Fibroblast of peridontal ligament (primary cell): ENCODE results near the gene IL13RA2.
A peak's percentile ranks its signal among the peaks of the same experiment; 100 is the strongest.

ENCODE experiments used
- DNase-seq: peaks from one replicate; pipeline ENCODE4 v3.0.0-alpha.2; 2010; ENCODE audit errors: extremely low read depth

Gene IL13RA2

DNA sequence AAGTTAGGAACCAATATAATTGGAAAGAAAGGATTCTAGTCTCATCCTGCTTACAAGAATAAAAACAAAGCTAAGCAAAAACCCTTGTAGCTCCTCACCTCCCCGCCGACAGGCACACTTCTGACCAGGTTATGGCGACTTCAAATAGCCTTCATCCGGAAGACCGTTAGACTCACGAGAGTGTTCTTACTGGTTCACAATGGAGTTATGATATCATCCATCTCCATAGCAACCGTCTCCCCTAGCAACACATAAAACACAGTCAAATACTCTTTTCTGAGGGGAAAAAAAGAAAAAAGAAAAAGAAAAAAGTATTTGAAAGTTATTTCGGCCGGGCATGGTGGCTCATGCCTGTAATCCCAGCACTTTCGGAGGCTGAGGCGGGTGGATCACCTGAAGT is at the start of gene IL13RA2:
Gene IL13RA2, minus strand, starts transcription at position 162 of the 400 bp plus-strand sequence. CDS start 347 bp downstream, outside the sequence.
- no peak for DNase-seq

GRCh38 chrX:115065304-115065703 is 47.9 kb upstream of the IL13RA2 start:
- no peak for DNase-seq

- DNase-seq = no peak
Measured at GRCh38 chrX:115060013-115060412, 42.6 kb upstream of the IL13RA2 start.

DNA sequence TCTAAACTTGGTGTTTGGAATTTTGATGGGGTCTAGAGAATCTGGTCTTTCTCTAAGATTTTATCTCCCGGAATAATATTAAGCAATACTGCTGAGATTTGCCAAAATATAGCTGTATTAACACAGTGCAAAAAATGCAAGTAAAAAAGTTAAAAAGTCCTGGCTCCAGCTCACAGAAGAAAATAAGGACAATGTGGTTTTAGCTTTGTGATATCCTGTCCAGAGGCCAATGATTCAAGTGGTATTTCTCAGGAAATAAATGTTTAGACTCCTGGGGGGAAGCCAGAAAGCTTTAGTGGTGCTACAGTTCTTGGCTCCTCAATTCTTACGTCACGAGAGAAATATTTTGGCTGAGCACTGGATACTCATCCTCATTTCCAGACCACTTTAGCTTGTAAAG is 40.9 kb upstream of the IL13RA2 start:
- DNase-seq = peak; percentile 96

DNA sequence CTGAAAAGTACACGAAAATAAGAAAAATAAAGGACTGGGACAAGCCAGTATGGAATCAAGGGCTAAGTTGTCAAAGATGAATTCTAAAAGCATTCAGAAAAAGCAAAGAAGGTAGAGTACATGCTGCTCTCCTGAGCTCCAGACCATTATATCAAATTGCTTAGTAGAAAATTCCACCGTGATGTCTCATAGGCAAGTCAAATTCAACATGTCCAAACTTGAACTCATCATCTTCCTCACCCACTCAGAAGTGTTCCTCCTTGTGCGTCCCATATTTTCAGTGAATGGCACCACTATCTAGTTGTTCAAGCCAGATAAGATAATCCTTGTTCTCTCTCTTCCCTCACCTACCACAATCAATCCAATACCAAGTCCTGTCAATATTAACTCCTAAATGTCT is 37.5 kb upstream of the IL13RA2 start:
- DNase-seq = no peak

DNA sequence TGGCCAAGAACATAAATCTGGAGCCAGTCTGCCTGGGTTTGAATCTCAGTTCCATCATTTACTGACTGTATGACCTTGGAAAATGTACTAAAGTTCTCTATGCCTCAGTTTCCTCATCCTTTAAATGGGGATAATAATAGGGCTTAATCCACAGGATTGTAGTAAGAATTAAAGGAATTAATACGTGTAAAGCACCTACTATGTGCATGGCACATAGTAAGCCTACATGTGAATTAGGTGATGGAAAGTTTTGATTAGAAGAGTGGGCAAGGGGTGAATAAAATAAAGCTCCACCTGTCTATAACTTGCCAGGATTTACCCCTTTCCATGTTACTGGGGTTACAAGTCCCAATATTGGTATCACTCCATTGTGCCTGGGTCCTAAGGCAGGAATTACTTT is 35.8 kb upstream of the IL13RA2 start:
- DNase-seq = no peak

DNA sequence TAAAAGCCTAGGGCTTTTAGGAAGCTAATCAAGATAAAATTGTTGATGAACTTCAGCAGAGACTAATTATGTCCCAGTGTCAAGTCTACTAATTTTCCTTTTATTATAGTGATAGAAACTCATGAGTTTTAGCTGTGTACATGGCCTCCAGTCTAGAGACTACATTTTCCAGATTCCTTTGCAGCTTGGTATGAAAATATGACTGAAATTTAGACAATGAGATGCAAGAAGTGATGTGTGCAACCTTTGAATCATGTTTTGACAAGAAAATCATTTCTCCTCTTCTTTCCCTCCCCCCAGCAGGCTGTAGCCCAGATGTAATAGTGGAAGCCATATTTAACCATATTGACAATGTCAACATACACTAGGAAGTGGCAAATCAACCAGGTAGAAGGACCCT is 30.3 kb upstream of the IL13RA2 start:
- DNase-seq = peak; percentile 38

DNA sequence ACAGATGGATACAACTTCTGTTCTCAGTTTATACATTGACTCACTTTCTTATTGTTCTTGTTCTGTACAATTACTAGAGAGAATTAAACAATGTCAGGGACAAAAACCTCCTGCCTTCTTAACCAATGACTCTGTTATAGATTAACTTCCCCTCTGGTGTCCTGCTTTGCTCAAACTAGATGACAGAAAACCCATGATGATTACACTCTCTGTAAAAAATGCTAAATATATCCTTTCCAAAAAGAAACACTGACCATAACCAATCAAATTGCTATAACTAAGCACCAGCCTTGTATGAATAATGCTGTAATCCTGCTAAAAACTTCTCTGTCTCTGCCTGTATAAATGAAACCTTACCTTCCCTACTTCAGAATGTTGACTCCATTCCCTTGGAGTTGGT is 29.8 kb upstream of the IL13RA2 start:
- DNase-seq = peak; percentile 75

DNA sequence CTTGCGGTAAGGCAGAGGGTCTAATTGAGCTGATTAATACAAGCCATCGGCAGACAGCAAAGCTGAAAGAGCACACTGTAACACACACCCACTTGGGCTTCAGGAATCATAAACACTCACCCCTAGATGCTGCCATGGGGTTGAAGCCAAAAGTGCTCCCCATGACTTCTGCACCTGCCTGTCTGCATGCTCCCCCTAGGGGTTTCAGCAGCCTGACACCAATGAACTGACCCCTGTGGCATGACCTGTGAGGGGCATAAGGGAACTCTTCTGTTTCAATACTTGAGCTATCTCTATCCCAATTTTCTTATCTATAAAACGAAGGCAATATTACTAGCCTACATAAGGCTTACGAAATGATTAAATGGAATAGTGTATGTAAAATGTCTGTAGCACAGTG is 23.0 kb upstream of the IL13RA2 start:
- no peak for DNase-seq

- no peak for DNase-seq
Measured at GRCh38 chrX:115038406-115038805, 21.0 kb upstream of the IL13RA2 start.

DNA sequence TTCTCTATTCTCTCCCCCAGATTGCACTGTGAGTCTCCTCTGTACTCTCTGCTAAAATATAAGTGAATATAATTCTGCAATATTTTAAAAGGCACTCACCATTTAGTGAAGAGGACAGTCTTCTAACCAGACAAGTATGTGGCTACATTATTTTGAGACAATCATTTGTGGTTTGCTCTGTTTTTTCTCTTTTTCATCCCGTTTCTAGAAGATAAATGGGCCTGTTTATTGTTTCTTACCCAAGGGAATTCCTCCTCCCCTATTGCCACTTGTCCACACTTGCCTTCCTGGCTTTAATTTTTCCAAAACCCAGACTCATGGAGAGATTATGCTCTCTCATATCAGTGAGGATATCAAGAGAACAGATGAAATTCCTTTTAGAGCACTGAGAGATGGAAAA is 18.6 kb upstream of the IL13RA2 start:
- no peak for DNase-seq

GRCh38 chrX:115031989-115032388 is 14.6 kb upstream of the IL13RA2 start:
- no peak for DNase-seq

DNA sequence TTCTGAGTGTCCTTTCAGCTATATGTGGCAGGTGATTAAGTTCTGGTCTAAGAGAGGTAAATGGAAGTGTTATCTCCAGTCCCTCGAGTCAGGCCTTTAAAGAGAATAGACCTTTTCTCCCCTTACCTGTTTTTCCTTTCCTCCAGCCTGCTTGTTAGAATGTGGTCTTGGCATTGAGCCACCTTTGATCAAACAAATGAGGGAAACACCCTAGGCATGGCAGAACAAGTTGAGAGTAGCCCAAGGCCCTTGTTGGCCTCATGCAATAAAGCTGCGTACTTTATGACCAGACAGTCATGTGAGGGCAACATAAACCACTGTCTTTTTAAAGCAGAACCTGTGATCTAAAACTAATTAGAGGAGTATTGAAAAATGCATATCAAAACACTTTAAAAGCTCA is 13.2 kb upstream of the IL13RA2 start:
- no peak for DNase-seq

DNA sequence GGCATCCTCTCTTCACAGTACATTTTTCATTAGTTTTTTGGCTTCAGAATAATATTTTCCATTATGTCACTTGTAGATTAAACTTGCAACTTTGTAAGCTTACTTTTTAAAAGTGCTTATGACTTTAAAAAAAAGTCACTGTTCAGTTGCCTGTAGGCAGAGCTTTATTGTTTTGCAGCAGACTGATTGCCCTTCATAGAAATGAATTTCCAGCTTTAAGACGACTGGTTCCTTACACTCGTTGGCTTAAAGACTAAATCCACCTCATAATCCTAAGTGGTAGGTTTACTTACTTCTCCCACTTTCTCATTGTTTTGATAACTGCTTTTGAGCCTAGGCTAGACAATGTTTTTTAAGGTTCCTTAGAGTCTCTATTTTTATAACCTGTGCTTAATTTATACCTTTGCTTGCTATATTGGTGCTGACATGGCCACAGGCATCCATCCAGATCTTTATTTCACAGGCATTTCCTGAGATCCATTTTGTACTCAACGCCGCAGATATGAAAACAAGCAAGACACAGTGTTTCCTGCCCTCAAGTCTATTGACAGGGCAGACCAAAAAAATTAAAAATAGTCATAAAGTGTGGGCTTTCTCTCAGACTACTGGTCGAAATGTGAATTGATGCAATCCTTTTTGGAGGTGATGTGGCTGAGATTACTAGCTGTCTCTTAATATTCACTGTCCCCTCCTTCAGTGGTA is 12.6 kb upstream of the IL13RA2 start:
- DNase-seq = no peak

- no peak for DNase-seq
Measured at GRCh38 chrX:115029440-115029839, 12.0 kb upstream of the IL13RA2 start.

- DNase-seq = no peak
Measured at GRCh38 chrX:115023811-115024210, 6.4 kb upstream of the IL13RA2 start.

DNA sequence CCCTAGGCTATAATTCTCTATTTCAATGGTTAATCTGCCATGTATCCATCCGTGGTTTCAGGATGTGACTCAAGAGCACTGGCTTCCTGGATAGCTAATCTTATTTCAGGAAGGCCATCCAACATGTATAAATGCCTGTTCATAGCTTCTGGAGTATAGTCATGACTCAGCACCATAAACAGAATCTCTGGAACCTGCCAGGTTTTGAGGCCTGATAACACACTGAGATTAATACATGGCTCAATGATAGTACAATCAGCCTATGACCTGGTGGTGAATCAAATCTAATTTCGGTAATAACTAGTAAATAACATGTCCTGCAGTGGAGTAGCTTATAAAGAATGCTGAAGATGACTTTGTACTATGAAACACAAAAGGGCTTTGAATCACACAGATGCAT is 5.7 kb upstream of the IL13RA2 start:
- peak; percentile 73 for DNase-seq

DNA sequence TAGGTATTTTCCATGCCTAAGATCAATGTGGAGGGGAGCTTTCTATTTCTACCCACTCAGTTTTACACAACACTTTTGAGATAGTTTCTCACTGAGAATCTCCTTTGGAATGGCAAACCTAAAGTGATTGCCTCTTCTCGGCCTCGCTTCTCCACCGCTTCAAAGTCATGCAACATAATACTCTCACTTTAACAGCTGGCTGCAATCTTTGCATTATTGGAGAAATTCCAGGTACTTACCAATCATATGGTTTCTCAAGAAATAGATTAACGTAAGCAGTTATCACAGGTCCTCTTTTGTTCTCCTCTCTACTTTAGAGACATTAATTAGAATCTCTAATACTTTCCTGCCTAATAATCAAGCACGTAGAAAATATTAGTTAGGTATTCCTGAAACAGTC is 3.7 kb upstream of the IL13RA2 start:
- no peak for DNase-seq

DNA sequence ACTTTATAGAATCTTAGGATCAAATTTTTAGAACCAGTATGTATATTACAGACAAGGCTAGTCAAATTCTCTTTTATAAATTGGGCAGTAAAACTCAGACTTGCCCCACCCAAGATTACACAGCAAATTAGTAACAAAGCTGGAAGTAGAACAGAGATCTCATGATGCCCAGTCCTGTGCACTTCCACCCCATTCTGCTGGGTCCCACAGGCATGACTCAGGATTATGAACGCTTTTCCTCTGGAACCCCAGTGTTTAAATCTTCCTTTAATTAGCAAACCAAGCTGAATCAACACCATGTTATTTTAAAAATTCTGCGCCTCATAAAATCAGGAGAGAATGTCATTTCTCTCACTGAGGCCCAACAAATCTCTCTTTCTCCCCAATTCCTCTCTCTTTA is 1.5 kb upstream of the IL13RA2 start:
- peak; percentile 39 for DNase-seq

GRCh38 chrX:115018040-115018647 is 728 bp upstream of the IL13RA2 start:
- DNase-seq = no peak

DNA sequence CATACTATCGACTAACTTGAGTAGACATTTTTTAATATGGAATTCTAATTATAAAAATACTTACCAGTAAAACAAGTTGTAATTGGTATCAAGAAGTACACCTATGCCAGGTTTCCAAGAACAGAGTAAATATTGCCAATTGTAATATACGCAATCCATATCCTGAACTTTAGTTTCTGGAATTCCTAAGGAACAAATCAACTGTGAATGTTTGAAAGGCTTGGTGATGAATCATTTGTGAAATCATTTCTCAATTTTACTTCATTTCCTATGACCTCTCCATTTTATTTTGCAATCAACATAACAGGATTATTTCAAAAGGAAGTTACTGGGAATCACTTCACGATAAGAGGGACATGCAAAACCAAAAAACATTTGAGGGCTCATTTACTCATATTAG is 3.7 kb downstream of the IL13RA2 start:
- DNase-seq = peak; percentile 64

GRCh38 chrX:115011428-115011827 is 6.0 kb downstream of the IL13RA2 start:
- no peak for DNase-seq

DNA sequence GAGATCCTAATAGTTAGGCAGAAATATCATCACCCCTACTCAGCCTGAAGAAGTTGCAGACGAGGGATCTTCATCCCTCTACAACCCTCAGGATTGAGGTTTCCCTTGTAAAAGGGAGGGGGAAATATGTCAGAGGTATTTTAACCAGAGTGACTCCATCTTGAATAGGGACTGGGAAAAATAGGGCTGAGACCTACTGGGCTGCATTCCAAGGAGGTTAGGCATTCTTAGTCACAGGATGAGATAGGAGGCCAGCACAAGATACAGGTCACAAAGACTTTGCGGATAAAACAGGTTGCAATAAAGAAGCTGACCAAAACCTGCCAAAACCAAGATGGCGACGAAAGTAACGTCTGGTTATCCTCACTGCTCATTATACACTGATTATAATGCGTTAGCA is 17.5 kb downstream of the IL13RA2 start:
- DNase-seq = no peak

- no peak for DNase-seq
Measured at GRCh38 chrX:114997779-114998178, 19.6 kb downstream of the IL13RA2 start.
